ENCODE results near the gene SCN3A.

The SCN3A gene

GRCh38 chr2:165112133-165112573 lies 91.7 kb downstream of the SCN3A start:
- Histone ChIP-seq H3K9me2 (replicated peaks; ENCODE audit: control insufficient read depth, low read length) (no peaks in the 10 kb centered on the region), H3K27me3 (ENCODE audit: control insufficient read depth, low read length) (no peaks in the 10 kb centered on the region), H3K27ac (ENCODE audit: low read depth, low read length) (no peak overlapping the region), H3K79me2 (ENCODE audit: control insufficient read depth, low read length) (no peaks in the 10 kb centered on the region), H3K4me1 (ENCODE audit: control insufficient read depth, low read length) (no peaks in the 10 kb centered on the region), H3K9me3 (ENCODE audit: control insufficient read depth, insufficient read depth, low read length) (no peaks in the 10 kb centered on the region), H3K4me3 (ENCODE audit: low read length) (no peak overlapping the region), H3F3A (ENCODE audit: control insufficient read depth, insufficient read depth) (no peaks in the 10 kb centered on the region), H3K36me3 (ENCODE audit: control insufficient read depth, low read length) (no peaks in the 10 kb centered on the region), H3K4me2 (ENCODE audit: low read length) (no peak overlapping the region), H4K20me1 (ENCODE audit: control insufficient read depth, insufficient read depth, low read depth, low read length) (no peaks in the 10 kb centered on the region)
- TF ChIP-seq EZH2phosphoT487 (IDR thresholded peaks at IDR 0.05; ENCODE audit: borderline replicate concordance, low read length): no peak
- no peak for TF ChIP-seq CTCF (IDR thresholded peaks at IDR 0.05; ENCODE audit: low read depth, low read length, poor library complexity, severe bottlenecking)

GRCh38 chr2:165110394-165110793 lies 93.5 kb downstream of the SCN3A start:
- H3K4me3 ChIP-seq (ENCODE audit: low read length): no peak overlapping the region
- no peaks in the 10 kb centered on the region for H3F3A ChIP-seq (ENCODE audit: control insufficient read depth, insufficient read depth)
- no peaks in the 10 kb centered on the region for H3K9me2 ChIP-seq (replicated peaks; ENCODE audit: control insufficient read depth, low read length)
- no peaks in the 10 kb centered on the region for H3K79me2 ChIP-seq (ENCODE audit: control insufficient read depth, low read length)
- H3K4me2 ChIP-seq (ENCODE audit: low read length): no peak overlapping the region
- no peaks in the 10 kb centered on the region for H3K36me3 ChIP-seq (ENCODE audit: control insufficient read depth, low read length)
- no peaks in the 10 kb centered on the region for H4K20me1 ChIP-seq (ENCODE audit: control insufficient read depth, insufficient read depth, low read depth, low read length)
- H3K9me3 ChIP-seq (ENCODE audit: control insufficient read depth, insufficient read depth, low read length): no peaks in the 10 kb centered on the region
- H3K27me3 ChIP-seq (ENCODE audit: control insufficient read depth, low read length): no peaks in the 10 kb centered on the region
- no peaks in the 10 kb centered on the region for H3K4me1 ChIP-seq (ENCODE audit: control insufficient read depth, low read length)
- TF ChIP-seq EZH2phosphoT487 (IDR thresholded peaks at IDR 0.05; ENCODE audit: borderline replicate concordance, low read length) (no peak), CTCF (IDR thresholded peaks at IDR 0.05; ENCODE audit: low read depth, low read length, poor library complexity, severe bottlenecking) (no peak)
- H3K27ac ChIP-seq (ENCODE audit: low read depth, low read length): no peak overlapping the region

GRCh38 chr2:165109915-165110314 lies 93.9 kb downstream of the SCN3A start:
- no peak overlapping the region for H3K4me2 ChIP-seq (ENCODE audit: low read length)
- no peak overlapping the region for H3K27ac ChIP-seq (ENCODE audit: low read depth, low read length)
- no peaks in the 10 kb centered on the region for H3K9me3 ChIP-seq (ENCODE audit: control insufficient read depth, insufficient read depth, low read length)
- H3K4me3 ChIP-seq (ENCODE audit: low read length): no peak overlapping the region
- H4K20me1 ChIP-seq (ENCODE audit: control insufficient read depth, insufficient read depth, low read depth, low read length): no peaks in the 10 kb centered on the region
- no peaks in the 10 kb centered on the region for H3F3A ChIP-seq (ENCODE audit: control insufficient read depth, insufficient read depth)
- no peaks in the 10 kb centered on the region for H3K4me1 ChIP-seq (ENCODE audit: control insufficient read depth, low read length)
- no peaks in the 10 kb centered on the region for H3K9me2 ChIP-seq (replicated peaks; ENCODE audit: control insufficient read depth, low read length)
- H3K27me3 ChIP-seq (ENCODE audit: control insufficient read depth, low read length): no peaks in the 10 kb centered on the region
- TF ChIP-seq CTCF (IDR thresholded peaks at IDR 0.05; ENCODE audit: low read depth, low read length, poor library complexity, severe bottlenecking) (no peak), EZH2phosphoT487 (IDR thresholded peaks at IDR 0.05; ENCODE audit: borderline replicate concordance, low read length) (no peak)
- H3K79me2 ChIP-seq (ENCODE audit: control insufficient read depth, low read length): no peaks in the 10 kb centered on the region
- H3K36me3 ChIP-seq (ENCODE audit: control insufficient read depth, low read length): no peaks in the 10 kb centered on the region

GRCh38 chr2:165105926-165106325 lies 97.9 kb downstream of the SCN3A start:
- H3K4me1 ChIP-seq (ENCODE audit: control insufficient read depth, low read length): no peaks in the 10 kb centered on the region
- no peak overlapping the region for H3K4me3 ChIP-seq (ENCODE audit: low read length)
- no peak overlapping the region for H3K27ac ChIP-seq (ENCODE audit: low read depth, low read length)
- TF ChIP-seq CTCF (IDR thresholded peaks at IDR 0.05; ENCODE audit: low read depth, low read length, poor library complexity, severe bottlenecking) (no peak), EZH2phosphoT487 (IDR thresholded peaks at IDR 0.05; ENCODE audit: borderline replicate concordance, low read length) (no peak)
- H3K27me3 ChIP-seq (ENCODE audit: control insufficient read depth, low read length): no peaks in the 10 kb centered on the region
- H3K36me3 ChIP-seq (ENCODE audit: control insufficient read depth, low read length): no peaks in the 10 kb centered on the region
- no peaks in the 10 kb centered on the region for H3K79me2 ChIP-seq (ENCODE audit: control insufficient read depth, low read length)
- H4K20me1 ChIP-seq (ENCODE audit: control insufficient read depth, insufficient read depth, low read depth, low read length): no peaks in the 10 kb centered on the region
- no peaks in the 10 kb centered on the region for H3K9me2 ChIP-seq (replicated peaks; ENCODE audit: control insufficient read depth, low read length)
- no peaks in the 10 kb centered on the region for H3K9me3 ChIP-seq (ENCODE audit: control insufficient read depth, insufficient read depth, low read length)
- no peaks in the 10 kb centered on the region for H3F3A ChIP-seq (ENCODE audit: control insufficient read depth, insufficient read depth)
- H3K4me2 ChIP-seq (ENCODE audit: low read length): no peak overlapping the region

All from DOHH2 (cell line).